Panc1 (cell line): ENCODE results near the gene IFNLR1. TPM values are rescaled to one million over a fixed set of nuclear protein-coding genes. Genes with fewer than 3 reads are reported as not detected.

Source experiments
- ATAC-seq: fragments of 200-7000 bp; cut with Tn5 transposase; 2 replicates; pipeline ENCODE4 v1.9.1; 2020; ENCODE audit warnings: mild to moderate bottlenecking, moderate library complexity
- BruUV-seq: library from RNA; stranded (reverse); fragments of 400-500 nt; replicated peaks from 2 replicates; lab custom pipeline; 2021; lab: Mats Ljungman, UMichigan
- CTCF ChIA-PET: fragments of 300-600 bp; sonication (Branson Sonifier 250); formaldehyde crosslinking; loops from one replicate; lab custom pipeline; 2022; ENCODE audit warnings: antibody characterized with exemption; lab: Charles Lee
- POLR2A ChIA-PET: fragments of 300-600 bp; sonication (Branson Sonifier 250); formaldehyde crosslinking; loops from one replicate; lab custom pipeline; 2022; ENCODE audit warnings: antibody characterized with exemption; lab: Charles Lee
- DNase-seq: peaks from one replicate; pipeline ENCODE4 v3.0.0-alpha.2; 2010; ENCODE audit warnings: low read depth, low spot score
- H3K27ac ChIP-seq: 2 replicates; pipeline ENCODE4 v1.5.1; 2011; ENCODE audit warnings: mild to moderate bottlenecking, low read length, inconsistent platforms
- H3K27me3 ChIP-seq: fragments of 200-500 bp; sonication (Bioruptor generic); 2 replicates; pipeline ENCODE4 v1.6.0; 2014; ENCODE audit warnings: low read length, inconsistent platforms; ENCODE audit not compliant: control insufficient read depth, insufficient read depth
- H3K36me3 ChIP-seq: fragments of 200-500 bp; sonication (Bioruptor generic); 2 replicates; pipeline ENCODE4 v1.5.1; 2014; ENCODE audit warnings: inconsistent platforms, mild to moderate bottlenecking, low read length, moderate library complexity; ENCODE audit not compliant: control insufficient read depth, insufficient read depth
- H3K4me1 ChIP-seq: 2 replicates; pipeline ENCODE4 v1.5.1; 2011; ENCODE audit warnings: inconsistent platforms, mild to moderate bottlenecking, low read length, moderate library complexity; ENCODE audit not compliant: control insufficient read depth, insufficient read depth
- H3K4me3 ChIP-seq, 2 experiments: 2 replicates each; pipeline ENCODE4 v1.5.1; 2011 to 2012; ENCODE audit warnings: low read depth in 2 of 2, low read length in 2 of 2, mild to moderate bottlenecking in 2 of 2, inconsistent platforms in 1 of 2, moderate library complexity in 1 of 2
- H3K9me3 ChIP-seq: fragments of 200-500 bp; sonication (Bioruptor generic); 2 replicates; pipeline ENCODE4 v1.5.1; 2014; ENCODE audit warnings: low read depth, mild to moderate bottlenecking, inconsistent platforms, low read length, moderate library complexity; ENCODE audit not compliant: control insufficient read depth, insufficient read depth
- POLR2AphosphoS5 ChIP-seq: IDR thresholded peaks from 2 replicates; pipeline ENCODE4 v1.6.1; 2012; ENCODE audit warnings: mild to moderate bottlenecking, low read depth, low read length, moderate library complexity
- SIN3A ChIP-seq: IDR thresholded peaks from 2 replicates; pipeline ENCODE4 v1.6.1; 2012; ENCODE audit warnings: low read depth, mild to moderate bottlenecking, low read length, moderate library complexity, borderline replicate concordance; ENCODE audit not compliant: insufficient read depth
- TCF7L2 ChIP-seq: IDR thresholded peaks from 2 replicates; pipeline ENCODE4 v1.6.1; 2011; ENCODE audit warnings: mild to moderate bottlenecking, low read depth, low read length, inconsistent platforms
- in situ Hi-C: cut with HindIII; loops from 2 replicates; pipeline ENCODE4 v1.10.0; 2016; ENCODE audit warnings: low sequenced_read_pairs, low pct_unique_long_range_greater_than_20kb
- intact Hi-C: fragments of 100-400 bp; cut with micrococcal nuclease; formaldehyde crosslinking; loops from one replicate; pipeline ENCODE4 v1.10.0; 2022; ENCODE audit not compliant: unreplicated experiment
- total RNA-seq: library from RNA; stranded (reverse); gene quantifications from one replicate; pipeline ENCODE4 v1.2.1, GENCODE V29; 2021; ENCODE audit not compliant: unreplicated experiment
- TF ChIP-seq, protein P1 (sequence below): fragments of 450-650 bp; IDR thresholded peaks from 2 replicates; pipeline ENCODE4 v1.5.1; 2017; ENCODE audit warnings: mild to moderate bottlenecking
- TF ChIP-seq, protein P2 (sequence below), 2 experiments: IDR thresholded peaks; 2 replicates each; pipeline ENCODE4 v1.6.1; 2011 to 2012; ENCODE audit warnings: low read depth in 2 of 2, control low read depth in 1 of 2, low read length in 1 of 2, mild to moderate bottlenecking in 1 of 2, moderate library complexity in 1 of 2; ENCODE audit not compliant: insufficient read depth in 1 of 2

Gene IFNLR1
- total RNA-seq, 1 experiment from 2014 or later, result 1.0 TPM

DNA sequence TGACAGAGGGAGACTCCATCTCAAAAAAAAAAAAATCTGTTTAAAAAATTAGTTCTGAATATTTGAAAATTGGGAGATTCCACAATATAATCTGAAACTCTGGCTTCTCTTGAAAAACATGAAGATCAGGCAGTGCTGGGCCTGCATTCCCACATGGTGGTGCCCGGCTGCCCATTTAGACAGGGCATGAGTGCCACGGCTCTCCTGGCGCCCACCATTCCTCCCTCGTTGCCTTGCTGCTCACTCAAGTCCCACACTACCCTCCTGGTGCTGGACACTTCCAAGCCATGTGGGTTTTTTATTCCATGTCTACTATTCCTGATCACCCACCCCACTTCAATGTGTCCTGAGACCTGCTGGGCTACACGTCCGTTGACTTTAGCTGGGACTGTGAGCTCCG is 64.3 kb downstream of the IFNLR1 start:
- in situ Hi-C loops (no loop called here), intact Hi-C loops (no loop called here)
- no TSS peak for BruUV-seq
- POLR2A ChIA-PET, result no interaction called here
- DNase-seq, result no peak
- no peak for TF ChIP-seq SIN3A
- TF ChIP-seq, protein P1, sequence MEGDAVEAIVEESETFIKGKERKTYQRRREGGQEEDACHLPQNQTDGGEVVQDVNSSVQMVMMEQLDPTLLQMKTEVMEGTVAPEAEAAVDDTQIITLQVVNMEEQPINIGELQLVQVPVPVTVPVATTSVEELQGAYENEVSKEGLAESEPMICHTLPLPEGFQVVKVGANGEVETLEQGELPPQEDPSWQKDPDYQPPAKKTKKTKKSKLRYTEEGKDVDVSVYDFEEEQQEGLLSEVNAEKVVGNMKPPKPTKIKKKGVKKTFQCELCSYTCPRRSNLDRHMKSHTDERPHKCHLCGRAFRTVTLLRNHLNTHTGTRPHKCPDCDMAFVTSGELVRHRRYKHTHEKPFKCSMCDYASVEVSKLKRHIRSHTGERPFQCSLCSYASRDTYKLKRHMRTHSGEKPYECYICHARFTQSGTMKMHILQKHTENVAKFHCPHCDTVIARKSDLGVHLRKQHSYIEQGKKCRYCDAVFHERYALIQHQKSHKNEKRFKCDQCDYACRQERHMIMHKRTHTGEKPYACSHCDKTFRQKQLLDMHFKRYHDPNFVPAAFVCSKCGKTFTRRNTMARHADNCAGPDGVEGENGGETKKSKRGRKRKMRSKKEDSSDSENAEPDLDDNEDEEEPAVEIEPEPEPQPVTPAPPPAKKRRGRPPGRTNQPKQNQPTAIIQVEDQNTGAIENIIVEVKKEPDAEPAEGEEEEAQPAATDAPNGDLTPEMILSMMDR, result no peak
- TF ChIP-seq TCF7L2, result no peak
- TF ChIP-seq, protein P2, sequence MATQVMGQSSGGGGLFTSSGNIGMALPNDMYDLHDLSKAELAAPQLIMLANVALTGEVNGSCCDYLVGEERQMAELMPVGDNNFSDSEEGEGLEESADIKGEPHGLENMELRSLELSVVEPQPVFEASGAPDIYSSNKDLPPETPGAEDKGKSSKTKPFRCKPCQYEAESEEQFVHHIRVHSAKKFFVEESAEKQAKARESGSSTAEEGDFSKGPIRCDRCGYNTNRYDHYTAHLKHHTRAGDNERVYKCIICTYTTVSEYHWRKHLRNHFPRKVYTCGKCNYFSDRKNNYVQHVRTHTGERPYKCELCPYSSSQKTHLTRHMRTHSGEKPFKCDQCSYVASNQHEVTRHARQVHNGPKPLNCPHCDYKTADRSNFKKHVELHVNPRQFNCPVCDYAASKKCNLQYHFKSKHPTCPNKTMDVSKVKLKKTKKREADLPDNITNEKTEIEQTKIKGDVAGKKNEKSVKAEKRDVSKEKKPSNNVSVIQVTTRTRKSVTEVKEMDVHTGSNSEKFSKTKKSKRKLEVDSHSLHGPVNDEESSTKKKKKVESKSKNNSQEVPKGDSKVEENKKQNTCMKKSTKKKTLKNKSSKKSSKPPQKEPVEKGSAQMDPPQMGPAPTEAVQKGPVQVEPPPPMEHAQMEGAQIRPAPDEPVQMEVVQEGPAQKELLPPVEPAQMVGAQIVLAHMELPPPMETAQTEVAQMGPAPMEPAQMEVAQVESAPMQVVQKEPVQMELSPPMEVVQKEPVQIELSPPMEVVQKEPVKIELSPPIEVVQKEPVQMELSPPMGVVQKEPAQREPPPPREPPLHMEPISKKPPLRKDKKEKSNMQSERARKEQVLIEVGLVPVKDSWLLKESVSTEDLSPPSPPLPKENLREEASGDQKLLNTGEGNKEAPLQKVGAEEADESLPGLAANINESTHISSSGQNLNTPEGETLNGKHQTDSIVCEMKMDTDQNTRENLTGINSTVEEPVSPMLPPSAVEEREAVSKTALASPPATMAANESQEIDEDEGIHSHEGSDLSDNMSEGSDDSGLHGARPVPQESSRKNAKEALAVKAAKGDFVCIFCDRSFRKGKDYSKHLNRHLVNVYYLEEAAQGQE (IDR thresholded peaks at IDR 0.05; ENCODE audit: insufficient read depth in 1 of 2, low read depth in 2 of 2, low read length in 1 of 2), result no peak
- no peak for TF ChIP-seq POLR2AphosphoS5
- Histone ChIP-seq H3K27me3 (no peaks in the 10 kb centered on the region), H3K9me3 (no peaks in the 10 kb centered on the region), H3K4me3 (no peak overlapping the region), H3K4me1 (no peaks in the 10 kb centered on the region; the same call in 1 of the 2 replicates), H3K27ac (no peak overlapping the region), H3K36me3 (no peaks in the 10 kb centered on the region)
- no peak for ATAC-seq
- CTCF ChIA-PET, result interaction anchor here (0.7 kb wide), 1 partner anchor 116 kb away, joined by 3 read pairs; no protein-coding TSS in a partner anchor

DNA sequence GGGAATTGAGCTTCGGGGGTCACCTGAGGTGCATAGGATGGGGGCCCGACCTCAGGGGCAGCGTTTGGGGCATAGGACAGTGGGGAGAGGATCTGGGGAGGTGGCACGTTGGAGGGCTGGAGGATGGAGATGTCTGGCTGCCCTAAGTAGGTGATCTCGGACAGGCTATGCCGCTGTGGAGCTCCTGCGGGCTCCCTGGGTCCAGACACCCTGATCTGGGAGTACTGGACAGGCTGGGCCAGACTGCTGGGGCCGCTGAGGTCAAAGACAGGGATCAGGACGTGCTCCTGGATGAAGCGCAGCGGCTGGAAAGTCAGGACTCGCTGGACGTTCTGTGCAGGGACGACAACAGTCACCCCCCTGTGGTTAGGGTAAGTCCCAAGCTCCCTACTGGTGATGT is 65.7 kb downstream of the IFNLR1 start:
- DNase-seq (no peak), ATAC-seq (no peak)
- in situ Hi-C loops (no loop called here), intact Hi-C loops (no loop called here)
- ChIA-PET POLR2A (no interaction called here), CTCF (no interaction called here)
- Histone ChIP-seq H3K36me3 (no peaks in the 10 kb centered on the region), H3K4me3 (no peak overlapping the region), H3K4me1 (no peaks in the 10 kb centered on the region; the same call in 1 of the 2 replicates), H3K27ac (no peak overlapping the region), H3K9me3 (no peaks in the 10 kb centered on the region), H3K27me3 (no peaks in the 10 kb centered on the region)
- BruUV-seq, result no TSS peak
- TF ChIP-seq TCF7L2 (no peak), SIN3A (no peak), POLR2AphosphoS5 (no peak)
- TF ChIP-seq, protein P1, result no peak
- TF ChIP-seq, protein P2 (IDR thresholded peaks at IDR 0.05; ENCODE audit: insufficient read depth in 1 of 2, low read depth in 2 of 2, low read length in 1 of 2), result no peak
